PC-9 (cell line): ENCODE results near the gene TGM1.

Source experiments
- EZH2 ChIP-seq: fragments of 200-600 bp; sonication (generic); IDR thresholded peaks from 2 replicates; pipeline ENCODE4 v1.8.0; 2017; ENCODE audit warnings: antibody characterized with exemption, low read depth
- TF ChIP-seq, protein P1 (sequence below): fragments of 200-600 bp; sonication (generic); conservative IDR thresholded peaks from 2 replicates; pipeline ENCODE4 v1.6.1; 2017; ENCODE audit warnings: mixed run types, antibody characterized with exemption, mild to moderate bottlenecking, moderate library complexity

DNA sequence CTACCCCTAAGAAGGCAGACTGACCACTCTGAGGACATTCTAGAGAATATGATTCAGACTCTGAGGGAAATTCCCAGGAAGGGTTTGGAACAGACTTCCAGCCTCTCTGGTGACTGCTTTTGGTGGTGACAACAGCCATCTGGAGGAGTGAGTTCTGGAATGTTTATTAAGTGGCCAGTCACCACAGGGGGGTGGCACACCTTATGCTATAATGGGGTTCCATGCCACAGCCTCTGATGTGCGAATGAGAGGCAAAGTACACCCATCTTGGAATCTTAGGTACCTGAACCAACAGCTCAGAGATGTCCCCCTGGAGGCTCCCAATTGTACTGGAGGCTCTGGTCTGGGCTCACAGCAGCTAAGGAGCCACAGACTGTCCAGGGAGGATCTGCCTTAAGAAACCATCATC, 11.1 kb downstream of the TGM1 start:
- TF ChIP-seq, protein P1, sequence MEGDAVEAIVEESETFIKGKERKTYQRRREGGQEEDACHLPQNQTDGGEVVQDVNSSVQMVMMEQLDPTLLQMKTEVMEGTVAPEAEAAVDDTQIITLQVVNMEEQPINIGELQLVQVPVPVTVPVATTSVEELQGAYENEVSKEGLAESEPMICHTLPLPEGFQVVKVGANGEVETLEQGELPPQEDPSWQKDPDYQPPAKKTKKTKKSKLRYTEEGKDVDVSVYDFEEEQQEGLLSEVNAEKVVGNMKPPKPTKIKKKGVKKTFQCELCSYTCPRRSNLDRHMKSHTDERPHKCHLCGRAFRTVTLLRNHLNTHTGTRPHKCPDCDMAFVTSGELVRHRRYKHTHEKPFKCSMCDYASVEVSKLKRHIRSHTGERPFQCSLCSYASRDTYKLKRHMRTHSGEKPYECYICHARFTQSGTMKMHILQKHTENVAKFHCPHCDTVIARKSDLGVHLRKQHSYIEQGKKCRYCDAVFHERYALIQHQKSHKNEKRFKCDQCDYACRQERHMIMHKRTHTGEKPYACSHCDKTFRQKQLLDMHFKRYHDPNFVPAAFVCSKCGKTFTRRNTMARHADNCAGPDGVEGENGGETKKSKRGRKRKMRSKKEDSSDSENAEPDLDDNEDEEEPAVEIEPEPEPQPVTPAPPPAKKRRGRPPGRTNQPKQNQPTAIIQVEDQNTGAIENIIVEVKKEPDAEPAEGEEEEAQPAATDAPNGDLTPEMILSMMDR = no peak
- TF ChIP-seq EZH2 = no peak
